Sigmoid colon (tissue), 7 donors: ENCODE results near the gene FBXO34. TPM values are rescaled to one million over a fixed set of nuclear protein-coding genes. Genes with fewer than 3 reads are reported as not detected.

ENCODE experiments used
- DNase-seq: peaks from one replicate; pipeline ENCODE4 v3.0.0-alpha.2; 2019
- H3K27ac ChIP-seq, 4 donors: fragments of 200-600 bp; sonication (generic); one replicate each; pipeline ENCODE4 v1.5.1; 2016 to 2019; ENCODE audit warnings: mild to moderate bottlenecking in 1 of 4
- H3K27me3 ChIP-seq, 3 donors: fragments of 200-600 bp; sonication (generic); one replicate each; pipeline ENCODE4 v1.5.1; 2019; ENCODE audit warnings: mild to moderate bottlenecking in 1 of 3
- H3K36me3 ChIP-seq, 4 donors: fragments of 200-600 bp; sonication (generic); one replicate each; pipeline ENCODE4 v1.5.1; 2016 to 2019
- H3K4me1 ChIP-seq, 4 donors: fragments of 200-600 bp; sonication (generic); one replicate each; pipeline ENCODE4 v1.5.1; 2017 to 2019
- H3K4me3 ChIP-seq, 4 donors: fragments of 200-600 bp; sonication (generic); one replicate each; pipeline ENCODE4 v1.5.1; 2017 to 2019; ENCODE audit warnings: mild to moderate bottlenecking in 2 of 4, moderate library complexity in 1 of 4
- H3K9me3 ChIP-seq, 4 donors: fragments of 200-600 bp in 3 of 4; sonication (generic) in 3 of 4; one replicate each; pipeline versions ENCODE4 v1.5.1 to v1.6.1; 2013 to 2019
- CTCF ChIP-seq, 4 experiments: fragments of 450-650 bp in 3 of 4; fragments of 200-600 bp in 1 of 4; IDR thresholded peaks; one replicate each; pipeline ENCODE4 v1.5.1; 2016 to 2019; ENCODE audit warnings: antibody characterized with exemption in 4 of 4, mild to moderate bottlenecking in 3 of 4, moderate library complexity in 2 of 4
- EP300 ChIP-seq, 4 donors: sonication (generic); formaldehyde crosslinking; IDR thresholded peaks; one replicate each; pipeline ENCODE4 v1.6.1; 2017; ENCODE audit warnings: antibody characterized with exemption in 4 of 4
- POLR2A ChIP-seq, 2 donors: fragments of 450-650 bp; IDR thresholded peaks; one replicate each; pipeline ENCODE4 v1.6.1; 2016; ENCODE audit warnings: antibody characterized with exemption in 2 of 2, mild to moderate bottlenecking in 2 of 2, moderate library complexity in 2 of 2
- POLR2AphosphoS5 ChIP-seq, 4 donors: sonication (generic); formaldehyde crosslinking; IDR thresholded peaks; one replicate each; pipeline ENCODE4 v1.6.1; 2017; ENCODE audit warnings: antibody characterized with exemption in 4 of 4
- WGBS, 2 donors: extraction: QIAGEN DNeasy Blood & Tissue Kit; methylation state at CpG; one replicate each; pipeline ENCODE4 v1.1.7; 2013; 5-methylcytosine and 5-hydroxymethylcytosine counted together
- intact Hi-C: fragments of 100-400 bp; cut with DNase I; formaldehyde crosslinking; loops from one replicate; pipeline ENCODE4 v1.15.1; 2023
- polyA plus RNA-seq, 3 donors: library from polyadenylated mRNA; stranded (reverse); fragments of 200-250 nt; gene quantifications; one replicate each; pipeline ENCODE4 v1.2.3, GENCODE V29; 2013
- total RNA-seq, 4 donors: library from RNA; depleted of rRNA; stranded (reverse); fragments of >200 nt; gene quantifications; one replicate each; pipeline ENCODE4 v1.1.0, GENCODE V29; 2016
- donor health status: healthy with polysubstance abuse.
- donor health status: Bipolar disorder and iron deficiency.
- donor health status: healthy.

The FBXO34 gene
- total RNA-seq (10 to 100 TPM; 15.3 to 18.6 (median 17.5) TPM), polyA plus RNA-seq (10 to 100 TPM; 21.9 to 36.0 (median 35.1) TPM)

GRCh38 chr14:55270832-55271571 is at the start of gene FBXO34:
Gene FBXO34, plus strand, starts transcription at chr14:55271421. Its CDS starts 78,970 bp downstream, at chr14:55350391.
- Histone ChIP-seq H3K27me3 (no peaks in the 10 kb centered on the region), H3K27ac (peak within 1 kb of the TSS; percentile 88 to 91 (median 90)), H3K36me3 (no peaks in the 10 kb centered on the region), H3K4me3 (peak within 1 kb of the TSS; percentile 94 to 98 (median 98)), H3K4me1 (peaks cover 0 to 48% (median 35%) of the 10 kb centered on the region in 4 donors), H3K9me3 (no peaks in the 10 kb centered on the region)
- DNase-seq, result peak; percentile 99
- intact Hi-C loops, result loop anchor here (2.0 to 10.0 kb wide), 4 partner anchors 84 to 314 kb away; partner anchors contain the start of genes ATG14 and KTN1
- 1 to 2% methylated on average over 49 of the region's 49 CpGs for WGBS, 2 donors
- TF ChIP-seq POLR2A (IDR thresholded peaks at IDR 0.05) (peak; percentile 21 to 60), CTCF (IDR thresholded peaks at IDR 0.05) (peak; percentile 95 to 100 (median 99)), POLR2AphosphoS5 (IDR thresholded peaks at IDR 0.05) (peak; percentile 87 to 97 (median 92)), EP300 (IDR thresholded peaks at IDR 0.05) (peak in 2 of 4 donors; percentile 11 to 37)

DNA sequence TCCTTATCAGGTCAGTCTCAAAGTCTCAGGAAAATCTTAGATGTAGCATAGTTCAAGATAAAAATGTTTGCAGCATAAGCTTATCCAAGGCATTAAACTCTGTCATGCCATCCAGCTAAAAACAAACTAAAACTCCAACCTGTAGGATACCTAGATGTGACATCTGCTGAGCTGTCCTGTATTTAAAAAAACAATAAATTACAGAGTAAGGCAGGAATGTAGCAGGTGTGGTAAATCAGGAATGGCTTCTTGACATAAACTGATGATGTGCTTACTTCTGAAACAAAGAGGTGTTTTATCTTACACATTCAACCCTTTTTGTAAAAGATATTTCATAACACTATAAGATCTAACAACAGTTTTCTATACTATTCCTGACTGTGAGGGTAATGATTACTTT is 49.3 kb upstream of the FBXO34 start:
- no peak for DNase-seq
- no peak for TF ChIP-seq CTCF (IDR thresholded peaks at IDR 0.05)
- no peak for TF ChIP-seq EP300 (IDR thresholded peaks at IDR 0.05)
- no peak for TF ChIP-seq POLR2AphosphoS5 (IDR thresholded peaks at IDR 0.05)
- TF ChIP-seq POLR2A (IDR thresholded peaks at IDR 0.05), result no peak
- Histone ChIP-seq H3K4me3 (no peak overlapping the region), H3K27ac (no peak overlapping the region), H3K27me3 (no peaks in the 10 kb centered on the region), H3K4me1 (no peaks in the 10 kb centered on the region), H3K36me3 (no peaks in the 10 kb centered on the region), H3K9me3 (peaks cover 0 to 8% (median 5%) of the 10 kb centered on the region in 4 donors)
- intact Hi-C loops, result no loop called here

DNA sequence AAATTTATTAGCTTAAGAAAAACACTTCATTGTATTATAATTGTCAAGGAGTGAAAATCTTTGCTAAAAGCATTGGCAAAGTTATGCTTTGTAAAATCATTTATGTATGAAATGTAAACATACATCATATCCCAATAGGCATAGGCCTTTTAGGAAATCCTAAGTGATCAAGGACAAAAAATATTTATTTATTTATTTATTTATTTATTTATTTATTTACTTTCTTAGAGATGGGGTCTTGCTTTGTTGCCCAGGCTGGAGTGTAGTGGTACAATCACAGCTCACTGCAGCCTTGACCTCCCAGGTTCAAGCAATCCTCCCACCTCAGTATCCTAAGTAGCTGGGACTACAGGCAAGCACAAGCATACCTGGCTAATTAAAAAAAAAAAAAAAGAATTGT is 47.9 kb upstream of the FBXO34 start:
- TF ChIP-seq EP300 (IDR thresholded peaks at IDR 0.05) (no peak), POLR2AphosphoS5 (IDR thresholded peaks at IDR 0.05) (no peak), CTCF (IDR thresholded peaks at IDR 0.05) (no peak), POLR2A (IDR thresholded peaks at IDR 0.05) (no peak)
- H3K27me3 ChIP-seq, result no peaks in the 10 kb centered on the region
- H3K4me3 ChIP-seq, result no peak overlapping the region
- no peak for DNase-seq
- no peaks in the 10 kb centered on the region for H3K4me1 ChIP-seq
- peaks cover 0 to 10% (median 6%) of the 10 kb centered on the region in 4 donors for H3K9me3 ChIP-seq
- intact Hi-C loops, result no loop called here
- H3K36me3 ChIP-seq, result no peaks in the 10 kb centered on the region
- no peak overlapping the region for H3K27ac ChIP-seq

GRCh38 chr14:55228261-55228660 is 43.0 kb upstream of the FBXO34 start:
- H3K27ac ChIP-seq, result no peak overlapping the region
- TF ChIP-seq EP300 (IDR thresholded peaks at IDR 0.05) (no peak), POLR2A (IDR thresholded peaks at IDR 0.05) (no peak), CTCF (IDR thresholded peaks at IDR 0.05) (no peak), POLR2AphosphoS5 (IDR thresholded peaks at IDR 0.05) (no peak)
- WGBS, 2 donors, result 77 to 93% methylated on average over 2 of the region's 2 CpGs
- no peaks in the 10 kb centered on the region for H3K4me1 ChIP-seq
- H3K27me3 ChIP-seq, result no peaks in the 10 kb centered on the region
- H3K36me3 ChIP-seq, result no peaks in the 10 kb centered on the region
- no peak for DNase-seq
- no peak overlapping the region for H3K4me3 ChIP-seq
- intact Hi-C loops, result no loop called here
- peaks cover 0 to 10% (median 6%) of the 10 kb centered on the region in 4 donors for H3K9me3 ChIP-seq
